Endometrial microvascular endothelial cells (primary cell): ENCODE results near the gene ASB10. TPM values are rescaled to one million over a fixed set of nuclear protein-coding genes. Genes with fewer than 3 reads are reported as not detected.

Experiments used
- in situ Hi-C: cut with HindIII; loops from 2 replicates; pipeline ENCODE4 v1.10.0; 2017; ENCODE audit warnings: low sequenced_read_pairs, low pct_unique_long_range_greater_than_20kb; ENCODE audit errors: inconsistent ontology term
- total RNA-seq: library from RNA; depleted of rRNA; stranded (reverse); fragments of >200 nt; gene quantifications from one replicate; pipeline ENCODE4 v1.2.3, GENCODE V29; 2015; ENCODE audit errors: inconsistent ontology term

ASB10 gene
- total RNA-seq, 1 donor from 2014 or later = not detected

- in situ Hi-C loops = no loop called here
Measured at GRCh38 chr7:151192002-151192539, 5.0 kb upstream of the ASB10 start.

- in situ Hi-C loops = no loop called here
Measured at GRCh38 chr7:151191544-151191943, 4.5 kb upstream of the ASB10 start.

GRCh38 chr7:151189038-151189437, 2.0 kb upstream of the ASB10 start:
- in situ Hi-C loops = no loop called here

- in situ Hi-C loops = no loop called here
Measured at GRCh38 chr7:151188252-151188542, 1.1 kb upstream of the ASB10 start.

- in situ Hi-C loops = no loop called here
Measured at GRCh38 chr7:151187409-151188251, 580 bp upstream of the ASB10 start.

DNA sequence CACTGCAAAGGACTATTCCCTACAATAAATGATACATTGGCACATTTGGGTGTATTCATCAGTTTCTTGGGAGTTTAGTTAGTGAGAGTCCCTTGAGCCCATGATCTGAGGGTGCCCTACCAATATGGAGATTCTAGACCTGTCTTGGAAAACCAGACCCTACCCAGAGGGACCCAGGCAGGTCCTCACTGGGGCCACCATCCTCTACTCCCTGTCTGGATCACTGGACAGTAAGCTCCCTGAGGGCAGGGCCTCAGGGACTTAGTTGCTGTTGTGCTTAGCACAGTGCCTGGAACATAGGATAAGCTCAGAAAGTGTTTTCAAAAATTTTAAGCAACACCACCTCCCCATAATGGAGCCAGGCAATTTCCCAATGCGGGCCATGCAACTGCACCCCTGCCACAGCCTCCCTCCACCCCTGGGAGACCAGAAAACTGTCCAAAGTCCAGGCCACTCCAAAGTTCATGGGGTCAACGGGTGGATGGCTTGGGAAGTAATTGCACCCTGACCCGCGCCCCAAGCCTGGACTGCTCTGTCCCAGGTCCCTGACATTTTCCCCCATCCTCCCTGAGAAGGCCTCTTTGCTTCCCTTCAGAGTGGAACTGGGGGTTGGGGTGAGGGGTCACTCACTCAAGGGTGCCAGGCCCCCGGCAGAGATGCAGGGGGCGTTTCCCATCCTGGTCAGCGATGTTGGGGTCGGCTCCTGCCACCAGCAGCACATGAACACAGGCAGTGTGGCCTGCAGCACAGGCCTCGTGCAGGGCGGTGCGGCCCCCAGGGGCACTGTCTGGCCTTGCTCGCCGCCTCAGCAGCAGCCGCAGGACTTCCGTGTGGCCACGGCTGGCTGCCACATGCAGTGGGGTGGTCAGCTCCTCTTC, 1.0 kb downstream of the ASB10 start:
- in situ Hi-C loops = no loop called here

- in situ Hi-C loops = no loop called here
Measured at GRCh38 chr7:151181011-151181431, 6.0 kb downstream of the ASB10 start.

DNA sequence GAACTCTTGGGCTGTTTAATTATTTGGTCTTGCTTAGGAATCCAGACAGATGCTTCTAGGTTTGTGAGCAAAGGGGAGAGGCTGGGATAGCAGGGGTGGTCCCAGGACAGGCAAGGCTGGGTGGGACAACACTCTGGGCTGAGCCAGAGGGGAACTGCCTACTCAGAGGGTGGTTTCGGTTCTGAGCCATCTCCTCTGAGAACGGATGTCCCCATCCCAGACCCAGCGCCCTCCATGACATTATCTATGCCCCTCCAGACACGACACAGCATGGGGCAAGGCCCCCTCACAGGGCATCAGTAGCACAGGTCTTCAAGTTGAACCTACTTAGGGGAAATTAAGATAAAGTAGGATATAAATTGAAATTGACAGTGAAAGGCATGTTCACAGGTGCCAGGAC, 7.1 kb downstream of the ASB10 start:
- in situ Hi-C loops = no loop called here

GRCh38 chr7:151179287-151179860, 7.7 kb downstream of the ASB10 start:
- in situ Hi-C loops = no loop called here

- in situ Hi-C loops = no loop called here
Measured at GRCh38 chr7:151178831-151179230, 8.2 kb downstream of the ASB10 start.

GRCh38 chr7:151178236-151178635, 8.8 kb downstream of the ASB10 start:
- in situ Hi-C loops = no loop called here

- in situ Hi-C loops = no loop called here
Measured at GRCh38 chr7:151177310-151177709, 9.7 kb downstream of the ASB10 start.

DNA sequence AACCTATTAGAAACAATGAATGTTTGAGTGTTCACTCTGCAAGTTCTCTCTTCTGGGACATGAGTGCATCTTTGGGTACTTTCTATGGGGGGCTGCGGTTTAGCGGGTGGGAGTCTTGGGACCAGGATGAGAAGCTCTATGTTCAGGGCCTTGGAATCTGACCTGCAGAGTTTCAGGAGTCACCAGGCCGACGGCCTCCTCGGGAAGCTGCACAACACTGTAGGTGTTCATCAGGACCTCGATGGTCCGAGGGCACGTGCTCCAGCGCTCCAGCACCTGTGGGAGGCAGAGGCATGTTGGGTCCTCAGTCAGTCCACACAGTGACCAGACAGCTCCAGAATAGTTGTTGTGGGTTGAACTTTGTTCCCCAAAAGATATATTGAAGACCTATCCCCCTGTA, 10.6 kb downstream of the ASB10 start:
- in situ Hi-C loops = no loop called here

DNA sequence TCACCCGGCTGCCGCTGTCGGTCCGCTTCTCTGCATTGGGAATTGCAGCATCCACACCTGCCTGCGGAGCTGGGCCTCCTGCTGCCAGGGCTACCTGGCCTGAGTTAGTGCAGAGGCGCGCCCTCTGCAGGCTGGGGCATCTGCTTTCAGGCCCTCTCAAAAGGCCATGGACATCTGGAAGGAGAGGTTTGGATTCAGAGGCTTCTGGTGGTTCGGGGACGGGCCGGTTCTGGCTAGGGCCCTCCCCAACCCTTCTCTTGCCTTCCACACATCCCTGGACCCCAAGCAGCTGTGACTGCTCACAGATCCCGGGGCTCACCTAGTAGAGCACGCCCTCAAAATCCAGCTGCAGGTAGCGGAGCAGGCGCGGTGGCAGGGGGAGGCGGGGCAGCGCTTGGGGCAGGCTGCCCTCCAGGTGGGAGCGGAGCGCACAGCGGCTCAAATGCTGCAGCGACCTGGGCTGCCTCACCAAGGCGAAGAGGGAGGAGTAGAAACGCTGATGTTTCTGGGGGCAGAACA, 11.2 kb downstream of the ASB10 start:
- in situ Hi-C loops = no loop called here

DNA sequence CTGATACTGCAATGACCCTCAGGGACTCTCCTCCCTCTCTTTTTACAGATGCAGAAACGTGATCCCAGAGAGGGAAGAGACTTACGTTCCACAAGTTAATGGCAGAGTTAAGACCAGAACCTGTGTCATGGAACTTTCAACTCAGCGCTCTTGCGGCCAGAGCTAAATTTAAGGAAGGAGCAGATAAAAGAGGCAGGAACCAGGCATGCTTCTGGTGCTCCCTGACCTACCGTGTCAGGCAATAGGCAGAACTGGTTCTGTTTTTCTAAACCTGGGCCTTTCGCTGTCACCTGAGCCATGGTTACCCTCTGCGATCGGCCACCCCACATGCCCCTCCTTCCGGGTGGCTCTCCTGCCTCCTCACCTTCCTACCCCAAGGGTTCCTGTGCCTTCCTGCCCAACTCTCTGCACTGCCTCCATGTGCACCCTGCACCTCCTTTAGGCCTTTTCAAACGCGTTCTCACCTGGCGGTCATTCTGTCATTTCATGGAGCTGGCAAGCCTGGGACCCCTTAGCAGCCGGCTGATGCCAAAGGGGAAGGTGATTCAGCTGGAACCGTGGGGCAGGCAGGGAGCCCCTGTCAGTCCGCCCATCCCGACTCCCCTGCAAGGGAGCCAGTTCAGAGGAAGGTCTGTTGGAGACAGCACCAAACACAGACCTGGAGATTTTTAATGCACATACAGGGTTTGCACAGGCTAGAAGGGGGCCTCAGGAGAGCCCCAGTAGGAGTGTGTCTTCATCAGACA, 11.8 kb downstream of the ASB10 start:
- in situ Hi-C loops = no loop called here

DNA sequence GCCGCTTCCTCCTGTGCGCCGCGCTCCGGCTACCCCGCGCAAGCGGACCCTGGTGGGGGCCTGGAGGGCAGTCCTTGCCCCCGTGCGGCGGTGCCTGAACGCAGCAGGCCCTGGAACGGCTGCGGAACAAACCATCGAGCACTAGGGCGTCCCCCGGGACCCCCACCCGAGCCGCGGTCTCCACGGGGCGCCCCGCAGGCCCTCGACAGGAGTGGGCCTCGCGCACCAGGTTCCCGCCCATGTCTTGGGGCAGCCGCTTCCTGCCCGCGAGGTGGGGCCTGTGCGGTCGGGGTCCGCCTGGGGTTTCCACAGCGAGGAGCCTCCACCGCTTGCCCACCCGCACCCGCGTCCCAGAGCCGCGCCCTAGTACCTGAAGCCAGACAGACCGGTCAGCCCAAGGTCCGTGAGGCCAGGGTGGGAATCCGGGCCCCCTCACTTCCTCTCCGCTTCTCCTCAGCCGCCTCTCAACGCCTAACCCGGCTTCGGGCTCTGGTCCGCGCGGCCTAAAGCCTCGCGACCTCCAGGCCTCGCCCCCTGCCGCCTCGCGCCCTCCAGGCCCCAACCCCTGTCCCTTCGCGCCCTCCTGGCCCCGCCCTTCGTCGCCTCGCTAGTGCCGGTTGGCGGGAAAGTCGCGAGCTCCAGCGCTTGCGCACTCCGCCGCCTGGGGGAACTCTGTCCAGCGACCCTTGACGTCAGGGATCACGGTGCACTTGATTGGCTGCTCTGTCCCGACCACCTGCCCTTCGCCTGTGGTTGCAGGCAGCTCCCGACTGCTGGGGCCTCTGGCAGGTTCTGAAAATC, 12.6 kb downstream of the ASB10 start:
- in situ Hi-C loops = no loop called here

- in situ Hi-C loops = no loop called here
Measured at GRCh38 chr7:151173386-151174245, 13.4 kb downstream of the ASB10 start.
